Cardiac muscle cell (in vitro differentiated cells and primary cell): Measurements from ENCODE around the gene DIPK1A. TPM values are rescaled to one million over a fixed set of nuclear protein-coding genes. Genes with fewer than 3 reads are reported as not detected.
"Not testable (repeated sequence)": the region's sequence is repeated elsewhere in the genome, so short reads cannot be mapped to it uniquely, and the experiment has no call there.

Experiments
- DNase-seq, 2 donors: peaks; one replicate each; pipeline versions ENCODE4 v3.0.0 to v3.0.0-alpha.2; 2010 to 2017; ENCODE audit warnings: low read depth in 1 of 2, low spot score in 1 of 2
- H3K27ac ChIP-seq: fragments of 200-600 bp; sonication (generic); 2 replicates; pipeline ENCODE4 v1.5.1; 2016
- H3K27me3 ChIP-seq: fragments of 200-600 bp; sonication (generic); 2 replicates; pipeline ENCODE4 v1.6.0; 2016; ENCODE audit warnings: control low read depth
- H3K36me3 ChIP-seq: fragments of 200-600 bp; sonication (generic); 2 replicates; pipeline ENCODE4 v1.5.1; 2016; ENCODE audit warnings: control low read depth
- H3K4me1 ChIP-seq: fragments of 200-600 bp; sonication (generic); 2 replicates; pipeline ENCODE4 v1.8.1; 2017; ENCODE audit warnings: low read depth, mild to moderate bottlenecking, mixed run types
- H3K4me3 ChIP-seq: fragments of 200-600 bp; sonication (generic); 2 replicates; pipeline ENCODE4 v1.5.1; 2016; ENCODE audit warnings: mild to moderate bottlenecking
- H3K9me3 ChIP-seq: fragments of 200-600 bp; sonication (generic); 2 replicates; pipeline ENCODE4 v1.5.1; 2017; ENCODE audit warnings: low read depth, mild to moderate bottlenecking, control low read depth
- polyA plus RNA-seq: library from polyadenylated mRNA; unstranded; fragments of >200 nt; fragmentation: Nextera tagmentation; extraction: Ambion mirVana; gene quantifications from 2 replicates; pipeline ENCODE4 v1.2.1, GENCODE V29; 2016
- total RNA-seq: library from RNA; depleted of rRNA; stranded (reverse); fragments of >200 nt; gene quantifications from 2 replicates; pipeline ENCODE4 v1.2.3, GENCODE V29; 2016
- TF ChIP-seq, protein P1 (sequence below): IDR thresholded peaks from 2 replicates; pipeline ENCODE4 v1.5.1; 2012; ENCODE audit warnings: low read depth, mild to moderate bottlenecking, low read length

The DIPK1A gene
- total and polyA plus RNA-seq, 2 experiments from 2014 or later = 7.7 to 16.6 TPM

DNA sequence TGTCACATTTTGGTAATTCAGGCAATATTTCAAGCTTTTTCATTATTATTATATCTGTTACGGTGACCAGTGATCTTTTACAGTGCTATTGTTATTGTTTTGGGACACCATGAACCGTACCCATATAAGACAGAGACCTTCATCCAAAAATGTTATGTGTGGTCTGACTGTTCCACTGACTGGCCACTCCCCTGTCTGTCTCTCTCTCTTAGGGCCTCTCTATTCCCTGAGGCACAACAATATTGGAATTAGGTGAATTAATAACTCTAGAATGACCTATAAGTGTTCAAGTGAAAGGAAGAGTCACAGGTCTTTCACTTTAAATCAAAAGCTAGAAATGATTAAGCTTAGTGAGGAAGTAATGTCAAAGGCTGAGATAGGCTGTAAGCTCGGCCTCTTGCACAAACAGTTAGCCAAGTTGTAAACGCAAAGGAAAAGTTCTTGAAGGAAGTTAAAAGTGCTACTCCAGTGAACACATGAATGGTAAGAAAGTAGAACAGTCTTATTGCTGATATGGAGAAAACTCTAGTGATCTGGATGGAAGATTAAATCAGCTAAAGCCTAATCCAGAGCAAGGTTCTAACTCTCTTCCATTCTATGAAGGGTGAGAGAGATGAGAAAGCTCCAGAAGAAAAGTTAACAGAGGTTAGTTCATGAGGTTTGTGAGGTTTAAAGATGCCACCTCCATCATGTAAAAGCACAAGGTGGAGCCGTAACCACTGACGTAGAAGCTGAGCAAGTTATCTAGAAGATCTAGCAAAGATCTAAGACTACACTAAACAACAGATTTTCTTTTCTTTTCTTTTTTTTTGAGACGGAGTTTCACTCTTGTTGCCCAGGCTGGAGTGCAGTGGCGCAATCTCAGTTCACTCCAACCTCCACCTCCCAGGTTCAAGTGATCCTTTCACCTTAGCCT lies 19.7 kb upstream of the DIPK1A start:
- TF ChIP-seq, protein P1, sequence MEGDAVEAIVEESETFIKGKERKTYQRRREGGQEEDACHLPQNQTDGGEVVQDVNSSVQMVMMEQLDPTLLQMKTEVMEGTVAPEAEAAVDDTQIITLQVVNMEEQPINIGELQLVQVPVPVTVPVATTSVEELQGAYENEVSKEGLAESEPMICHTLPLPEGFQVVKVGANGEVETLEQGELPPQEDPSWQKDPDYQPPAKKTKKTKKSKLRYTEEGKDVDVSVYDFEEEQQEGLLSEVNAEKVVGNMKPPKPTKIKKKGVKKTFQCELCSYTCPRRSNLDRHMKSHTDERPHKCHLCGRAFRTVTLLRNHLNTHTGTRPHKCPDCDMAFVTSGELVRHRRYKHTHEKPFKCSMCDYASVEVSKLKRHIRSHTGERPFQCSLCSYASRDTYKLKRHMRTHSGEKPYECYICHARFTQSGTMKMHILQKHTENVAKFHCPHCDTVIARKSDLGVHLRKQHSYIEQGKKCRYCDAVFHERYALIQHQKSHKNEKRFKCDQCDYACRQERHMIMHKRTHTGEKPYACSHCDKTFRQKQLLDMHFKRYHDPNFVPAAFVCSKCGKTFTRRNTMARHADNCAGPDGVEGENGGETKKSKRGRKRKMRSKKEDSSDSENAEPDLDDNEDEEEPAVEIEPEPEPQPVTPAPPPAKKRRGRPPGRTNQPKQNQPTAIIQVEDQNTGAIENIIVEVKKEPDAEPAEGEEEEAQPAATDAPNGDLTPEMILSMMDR = no peak
- no peaks in the 10 kb centered on the region for H3K36me3 ChIP-seq
- no peak for DNase-seq
- H3K4me3 ChIP-seq = no peak overlapping the region
- no peak overlapping the region for H3K27ac ChIP-seq
- no peaks in the 10 kb centered on the region for H3K4me1 ChIP-seq
- no peaks in the 10 kb centered on the region for H3K27me3 ChIP-seq
- H3K9me3 ChIP-seq = no peaks in the 10 kb centered on the region

DNA sequence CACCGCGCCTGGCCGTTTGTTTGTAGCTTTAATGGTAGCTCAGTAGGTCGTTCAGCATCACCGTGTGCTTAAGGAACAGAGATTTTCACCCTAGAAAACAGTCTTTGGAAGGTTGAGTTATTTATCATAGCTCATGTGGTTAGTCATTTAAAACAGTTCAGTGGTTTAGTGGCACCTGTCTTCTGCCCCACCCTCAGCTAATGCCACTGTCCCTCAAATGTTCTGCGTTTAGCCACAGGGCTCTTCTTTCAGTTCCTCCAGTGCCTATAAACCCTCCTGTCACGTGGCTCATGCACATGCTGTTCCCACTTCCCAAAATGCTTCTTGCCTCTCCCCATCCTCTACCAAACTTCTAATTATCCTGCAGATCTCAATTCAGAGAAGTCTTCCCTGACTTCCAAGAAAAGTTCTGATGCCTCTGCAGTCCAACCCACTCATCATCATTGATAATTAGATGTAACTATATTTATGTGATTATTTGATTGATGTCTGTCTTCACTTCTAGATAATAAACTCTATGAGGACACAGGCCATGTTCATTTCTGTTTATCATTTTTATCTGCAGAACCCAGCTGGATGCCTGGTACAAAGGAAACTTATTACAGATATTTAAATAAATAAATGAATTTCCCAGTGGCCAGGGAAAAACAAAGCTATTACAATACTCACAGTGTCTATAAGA lies 14.4 kb upstream of the DIPK1A start:
- H3K4me3 ChIP-seq = no peak overlapping the region
- H3K27me3 ChIP-seq = no peaks in the 10 kb centered on the region
- H3K27ac ChIP-seq = no peak overlapping the region
- H3K36me3 ChIP-seq = no peaks in the 10 kb centered on the region
- DNase-seq = no peak
- peaks cover 19% of the 10 kb centered on the region for H3K4me1 ChIP-seq
- H3K9me3 ChIP-seq = no peaks in the 10 kb centered on the region
- TF ChIP-seq, protein P1 = no peak

DNA sequence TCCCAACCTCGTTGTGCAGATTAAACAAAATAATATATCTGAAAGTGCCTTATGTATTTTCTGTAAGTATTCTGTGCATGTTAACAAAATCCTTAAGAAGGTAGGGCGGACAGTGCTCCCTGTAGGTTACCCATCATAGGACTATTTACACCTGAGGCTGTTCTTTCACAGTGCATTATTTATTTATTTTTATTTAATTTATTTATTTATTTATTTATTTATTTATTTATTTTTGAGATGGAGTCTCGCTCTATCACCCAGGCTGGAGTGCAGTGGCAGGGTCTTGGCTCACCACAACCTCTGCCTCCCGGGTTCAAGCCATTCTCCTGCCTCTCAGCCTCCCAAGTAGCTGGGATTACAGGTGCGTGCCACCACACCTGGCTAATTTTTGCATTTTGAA lies 12.8 kb upstream of the DIPK1A start:
- H3K27me3 ChIP-seq, H3K27ac ChIP-seq, H3K36me3 ChIP-seq, DNase-seq, H3K9me3 ChIP-seq, H3K4me3 ChIP-seq: not testable (repeated sequence)
- peaks cover 22% of the 10 kb centered on the region for H3K4me1 ChIP-seq

DNA sequence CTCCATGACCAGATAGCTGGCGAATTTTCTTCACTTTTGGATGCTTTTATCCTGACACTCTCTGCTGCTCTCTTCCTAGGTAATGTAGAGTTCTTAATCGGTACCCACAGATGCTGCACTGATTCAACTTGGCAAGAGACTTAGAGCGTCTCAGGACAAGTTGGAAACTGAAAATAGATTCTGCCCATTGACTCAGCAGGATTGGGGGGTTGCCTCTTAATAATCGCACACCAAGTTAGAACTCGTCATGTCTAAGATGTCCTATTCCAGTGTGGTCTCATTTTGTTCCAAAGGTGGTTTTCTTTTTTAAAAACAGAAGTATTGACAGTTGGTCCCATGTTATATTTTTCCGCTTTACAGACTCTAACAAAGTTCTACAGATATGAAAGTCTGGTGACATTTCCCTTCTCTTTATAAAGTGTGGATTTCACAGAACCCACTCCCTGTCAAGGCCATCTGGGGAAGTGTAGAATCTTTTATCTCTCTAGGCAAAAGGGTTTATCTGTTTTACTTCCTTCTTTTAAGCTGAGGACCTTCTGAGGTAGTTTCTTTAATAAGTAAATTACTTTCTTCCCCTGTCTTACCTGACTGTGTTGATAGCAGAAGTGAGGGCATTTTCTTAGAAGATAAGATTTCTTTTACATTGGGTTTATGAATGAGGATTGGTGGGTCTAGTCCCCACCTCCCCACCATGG lies 12.1 kb upstream of the DIPK1A start:
- TF ChIP-seq, protein P1 = no peak
- no peaks in the 10 kb centered on the region for H3K9me3 ChIP-seq

DNA sequence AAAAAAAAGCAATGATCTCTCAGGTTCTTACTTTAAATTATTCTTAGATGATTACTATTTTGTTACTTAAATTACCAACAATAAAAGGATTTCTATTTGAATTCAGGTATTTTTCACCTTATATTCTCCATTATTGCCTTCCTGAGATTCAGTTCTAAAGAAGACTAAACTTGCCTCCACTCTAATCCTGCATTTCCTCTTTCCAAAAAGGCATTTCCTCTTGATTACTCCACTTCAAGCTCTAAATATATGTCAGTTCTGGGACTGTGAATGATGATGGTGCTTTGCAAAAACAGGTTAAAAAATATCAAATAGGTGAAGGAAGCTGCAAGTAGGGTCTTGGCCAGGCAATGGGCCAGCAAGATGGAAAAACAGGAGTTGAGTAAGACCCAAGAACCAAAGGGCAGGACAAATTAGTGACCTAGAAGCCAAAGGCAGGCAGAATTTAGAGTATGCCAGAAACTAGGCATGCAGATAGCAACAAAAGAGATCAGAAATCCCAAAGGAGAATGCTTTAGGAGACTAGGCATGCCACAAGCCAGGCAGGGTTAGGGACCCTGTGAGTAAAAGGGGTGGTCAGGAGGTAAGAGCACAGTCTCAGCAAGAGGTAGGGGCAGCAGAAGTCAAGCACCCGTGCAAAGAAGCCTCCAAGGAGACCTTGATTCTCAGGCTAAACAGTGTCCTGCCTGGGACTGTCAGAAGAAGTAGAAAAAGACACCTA lies 11.3 kb upstream of the DIPK1A start:
- H3K27ac ChIP-seq = no peak overlapping the region
- no peaks in the 10 kb centered on the region for H3K9me3 ChIP-seq
- peaks cover 34% of the 10 kb centered on the region for H3K4me1 ChIP-seq
- no peak for DNase-seq
- H3K27me3 ChIP-seq = no peaks in the 10 kb centered on the region
- H3K4me3 ChIP-seq = no peak overlapping the region
- H3K36me3 ChIP-seq = no peaks in the 10 kb centered on the region
- TF ChIP-seq, protein P1 = no peak

More for the DNA sequence above, 12.1 kb upstream of the DIPK1A start:
- Histone ChIP-seq H3K4me1 (peaks cover 28% of the 10 kb centered on the region), H3K36me3 (no peaks in the 10 kb centered on the region), H3K4me3 (no peak overlapping the region), H3K27ac (no peak overlapping the region), H3K27me3 (no peaks in the 10 kb centered on the region)
- DNase-seq = no peak

DNA sequence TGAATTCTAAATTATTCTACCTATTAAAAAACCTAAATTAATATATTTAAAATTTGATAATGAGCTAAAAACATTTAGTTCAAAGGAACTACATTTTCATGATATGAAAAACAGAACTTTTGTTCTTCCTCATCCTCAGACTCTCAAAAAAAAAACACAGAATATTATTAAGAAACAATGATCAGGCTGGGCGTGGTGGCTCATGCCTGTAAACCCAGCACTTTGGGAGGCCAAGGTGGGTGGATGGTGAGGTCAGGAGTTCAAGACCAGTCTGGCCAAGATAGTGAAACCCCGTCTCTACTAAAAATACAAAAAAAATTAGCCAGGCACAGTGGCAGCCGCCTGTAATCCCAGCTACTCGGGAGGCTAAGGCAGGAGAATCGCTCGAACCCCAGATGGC lies 10.7 kb upstream of the DIPK1A start:
- peaks cover 34% of the 10 kb centered on the region for H3K4me1 ChIP-seq
- H3K27me3 ChIP-seq, H3K4me3 ChIP-seq, H3K36me3 ChIP-seq, H3K9me3 ChIP-seq, H3K27ac ChIP-seq, DNase-seq: not testable (repeated sequence)
